ENCODE results near the gene SLC19A1.
"Not testable (repeated sequence)": the region's sequence is repeated elsewhere in the genome, so short reads cannot be mapped to it uniquely, and the experiment has no call there.

Gene SLC19A1

GRCh38 chr21:45562965-45563364, 20.7 kb upstream of the SLC19A1 start:
- Histone ChIP-seq H3F3A (ENCODE audit: insufficient read depth, low read length) (no peaks in the 10 kb centered on the region), H3K36me3 (replicated peaks; ENCODE audit: insufficient read depth, low read length) (no peaks in the 10 kb centered on the region), H3K9ac (ENCODE audit: low read length) (no peak overlapping the region), H3K27ac (ENCODE audit: low read length) (no peak overlapping the region), H4K20me1 (ENCODE audit: insufficient read depth, low read length) (no peaks in the 10 kb centered on the region), H2AFZ (ENCODE audit: low read length) (no peak overlapping the region), H3K27me3 (replicated peaks; ENCODE audit: insufficient read depth, low read length) (peaks cover 99% of the 10 kb centered on the region), H3K4me1 (ENCODE audit: low read length) (no peaks in the 10 kb centered on the region), H3K4me3 (ENCODE audit: low read length) (no peak overlapping the region), H3K4me2 (ENCODE audit: low read depth, low read length) (no peak overlapping the region), H3K79me2 (ENCODE audit: low read length) (no peaks in the 10 kb centered on the region), H3K9me3 (replicated peaks; ENCODE audit: insufficient read depth, low read length) (no peaks in the 10 kb centered on the region), H3K9me2 (replicated peaks; ENCODE audit: insufficient read depth, low read length) (no peaks in the 10 kb centered on the region)
- no peak for TF ChIP-seq EZH2phosphoT487 (IDR thresholded peaks at IDR 0.05; ENCODE audit: low read length)
- TF ChIP-seq EZH2 (optimal IDR thresholded peaks at IDR 0.05; ENCODE audit: low read depth, low read length): no peak
- TF ChIP-seq CTCF (IDR thresholded peaks at IDR 0.05; ENCODE audit: low read length): no peak
- no peak for DNase-seq

- H3K9me3 ChIP-seq (replicated peaks; ENCODE audit: insufficient read depth, low read length): no peaks in the 10 kb centered on the region
- H3K9ac ChIP-seq (ENCODE audit: low read length): no peak overlapping the region
- no peak overlapping the region for H2AFZ ChIP-seq (ENCODE audit: low read length)
- H3K4me1 ChIP-seq (ENCODE audit: low read length): no peaks in the 10 kb centered on the region
- H3K9me2 ChIP-seq (replicated peaks; ENCODE audit: insufficient read depth, low read length): no peaks in the 10 kb centered on the region
- no peak overlapping the region for H3K4me2 ChIP-seq (ENCODE audit: low read depth, low read length)
- peaks cover 99% of the 10 kb centered on the region for H3K27me3 ChIP-seq (replicated peaks; ENCODE audit: insufficient read depth, low read length)
- H3K36me3 ChIP-seq (replicated peaks; ENCODE audit: insufficient read depth, low read length): no peaks in the 10 kb centered on the region
- H3K79me2 ChIP-seq (ENCODE audit: low read length): no peaks in the 10 kb centered on the region
- no peaks in the 10 kb centered on the region for H4K20me1 ChIP-seq (ENCODE audit: insufficient read depth, low read length)
- no peak overlapping the region for H3K4me3 ChIP-seq (ENCODE audit: low read length)
- no peak for TF ChIP-seq EZH2 (optimal IDR thresholded peaks at IDR 0.05; ENCODE audit: low read depth, low read length)
- TF ChIP-seq CTCF (IDR thresholded peaks at IDR 0.05; ENCODE audit: low read length): no peak
- no peak for TF ChIP-seq EZH2phosphoT487 (IDR thresholded peaks at IDR 0.05; ENCODE audit: low read length)
- no peaks in the 10 kb centered on the region for H3F3A ChIP-seq (ENCODE audit: insufficient read depth, low read length)
- no peak overlapping the region for H3K27ac ChIP-seq (ENCODE audit: low read length)
- no peak for DNase-seq
Measured at GRCh38 chr21:45562402-45562801, 20.2 kb upstream of the SLC19A1 start.

GRCh38 chr21:45561241-45561640, 19.0 kb upstream of the SLC19A1 start:
- H3K36me3 ChIP-seq (replicated peaks; ENCODE audit: insufficient read depth, low read length); H3K9ac ChIP-seq (ENCODE audit: low read length); H4K20me1 ChIP-seq (ENCODE audit: insufficient read depth, low read length): not testable (repeated sequence)

GRCh38 chr21:45560106-45561021, 18.1 kb upstream of the SLC19A1 start:
- DNase-seq: no peak
- Histone ChIP-seq H3K4me3 (ENCODE audit: low read length) (no peak overlapping the region), H3K36me3 (replicated peaks; ENCODE audit: insufficient read depth, low read length) (no peaks in the 10 kb centered on the region), H3K4me1 (ENCODE audit: low read length) (no peaks in the 10 kb centered on the region), H3K9me3 (replicated peaks; ENCODE audit: insufficient read depth, low read length) (no peaks in the 10 kb centered on the region), H3K9ac (ENCODE audit: low read length) (no peak overlapping the region), H3F3A (ENCODE audit: insufficient read depth, low read length) (peaks cover 6% of the 10 kb centered on the region; the same call in 1 of the 2 replicates), H2AFZ (ENCODE audit: low read length) (no peak overlapping the region), H3K9me2 (replicated peaks; ENCODE audit: insufficient read depth, low read length) (no peaks in the 10 kb centered on the region), H3K27ac (ENCODE audit: low read length) (no peak overlapping the region), H3K27me3 (replicated peaks; ENCODE audit: insufficient read depth, low read length) (peaks cover 91% of the 10 kb centered on the region), H3K4me2 (ENCODE audit: low read depth, low read length) (no peak overlapping the region), H3K79me2 (ENCODE audit: low read length) (no peaks in the 10 kb centered on the region), H4K20me1 (ENCODE audit: insufficient read depth, low read length) (no peaks in the 10 kb centered on the region)
- no peak for TF ChIP-seq EZH2 (optimal IDR thresholded peaks at IDR 0.05; ENCODE audit: low read depth, low read length)
- TF ChIP-seq CTCF (IDR thresholded peaks at IDR 0.05; ENCODE audit: low read length): no peak
- no peak for TF ChIP-seq EZH2phosphoT487 (IDR thresholded peaks at IDR 0.05; ENCODE audit: low read length)

More at GRCh38 chr21:45561241-45561640, 19.0 kb upstream of the SLC19A1 start:
- H3K79me2 ChIP-seq (ENCODE audit: low read length); DNase-seq; H3K4me3 ChIP-seq (ENCODE audit: low read length); H3K27ac ChIP-seq (ENCODE audit: low read length); H3K4me1 ChIP-seq (ENCODE audit: low read length); H3K4me2 ChIP-seq (ENCODE audit: low read depth, low read length); H3K9me3 ChIP-seq (replicated peaks; ENCODE audit: insufficient read depth, low read length); H3F3A ChIP-seq (ENCODE audit: insufficient read depth, low read length); H3K9me2 ChIP-seq (replicated peaks; ENCODE audit: insufficient read depth, low read length); H2AFZ ChIP-seq (ENCODE audit: low read length): not testable (repeated sequence)
- H3K27me3 ChIP-seq (replicated peaks; ENCODE audit: insufficient read depth, low read length): peaks cover 99% of the 10 kb centered on the region

Measured in MM.1S (cell line).